ENCODE data around the gene PCBD2. TPM values are rescaled to one million over a fixed set of nuclear protein-coding genes. Genes with fewer than 3 reads are reported as not detected.

PCBD2 gene
- total and polyA plus RNA-seq, 2 experiments from 2014 or later, result 5.8 to 10.1 TPM

GRCh38 chr5:134943547-134943946 is 38.6 kb downstream of the PCBD2 start:
- Histone ChIP-seq H3K36me3 (ENCODE audit: low read depth) (no peaks in the 10 kb centered on the region), H3F3A (ENCODE audit: insufficient read depth) (no peaks in the 10 kb centered on the region), H3K9me3 (ENCODE audit: low read depth) (no peaks in the 10 kb centered on the region), H3K79me2 (ENCODE audit: insufficient read depth) (no peaks in the 10 kb centered on the region), H3K27ac (no peak overlapping the region), H3K27me3 (replicated peaks; ENCODE audit: insufficient read depth) (no peaks in the 10 kb centered on the region), H3K4me2 (ENCODE audit: unreplicated experiment) (no peak overlapping the region), H3K4me3 (no peak overlapping the region), H3K9ac (no peak overlapping the region), H3K9me2 (ENCODE audit: insufficient read depth) (no peaks in the 10 kb centered on the region), H4K20me1 (ENCODE audit: insufficient read depth) (no peaks in the 10 kb centered on the region), H3K4me1 (ENCODE audit: insufficient read depth) (no peaks in the 10 kb centered on the region), H2AFZ (no peak overlapping the region)
- WGBS, 2 experiments (ENCODE audit: low coverage in 1 of 2, low lambda C conversion rate in 2 of 2, missing lambda C conversion rate in 2 of 2), result 63 to 65% methylated on average over 1 of the region's 1 CpG
- in situ Hi-C loops (cut with MboI), result no loop called here
- no peak for TF ChIP-seq EZH2 (IDR thresholded peaks at IDR 0.05; ENCODE audit: insufficient read depth, poor library complexity, severe bottlenecking)
- TF ChIP-seq EZH2phosphoT487 (IDR thresholded peaks at IDR 0.05; ENCODE audit: insufficient read depth, low read depth), result no peak
- no peak for DNase-seq

GRCh38 chr5:134944630-134945029 is 39.7 kb downstream of the PCBD2 start:
- H3K4me3 ChIP-seq, result no peak overlapping the region
- H2AFZ ChIP-seq, result no peak overlapping the region
- no peak overlapping the region for H3K9ac ChIP-seq
- H3K79me2 ChIP-seq (ENCODE audit: insufficient read depth), result no peaks in the 10 kb centered on the region
- H3K27me3 ChIP-seq (replicated peaks; ENCODE audit: insufficient read depth), result no peaks in the 10 kb centered on the region
- H3K9me3 ChIP-seq (ENCODE audit: low read depth), result no peaks in the 10 kb centered on the region
- no peaks in the 10 kb centered on the region for H3F3A ChIP-seq (ENCODE audit: insufficient read depth)
- H3K27ac ChIP-seq, result no peak overlapping the region
- in situ Hi-C loops (cut with MboI), result no loop called here
- H4K20me1 ChIP-seq (ENCODE audit: insufficient read depth), result no peaks in the 10 kb centered on the region
- no peak for DNase-seq
- H3K4me1 ChIP-seq (ENCODE audit: insufficient read depth), result no peaks in the 10 kb centered on the region
- no peaks in the 10 kb centered on the region for H3K9me2 ChIP-seq (ENCODE audit: insufficient read depth)
- TF ChIP-seq EZH2phosphoT487 (IDR thresholded peaks at IDR 0.05; ENCODE audit: insufficient read depth, low read depth) (no peak), EZH2 (IDR thresholded peaks at IDR 0.05; ENCODE audit: insufficient read depth, poor library complexity, severe bottlenecking) (no peak)
- H3K4me2 ChIP-seq (ENCODE audit: unreplicated experiment), result no peak overlapping the region
- no peaks in the 10 kb centered on the region for H3K36me3 ChIP-seq (ENCODE audit: low read depth)
- WGBS, 2 experiments (ENCODE audit: low coverage in 1 of 2, low lambda C conversion rate in 2 of 2, missing lambda C conversion rate in 2 of 2), result 0 to 9% methylated on average over 1 of the region's 1 CpG

- no peak for TF ChIP-seq EZH2phosphoT487 (IDR thresholded peaks at IDR 0.05; ENCODE audit: insufficient read depth, low read depth)
- TF ChIP-seq EZH2 (IDR thresholded peaks at IDR 0.05; ENCODE audit: insufficient read depth, poor library complexity, severe bottlenecking), result no peak
- Histone ChIP-seq H3F3A (ENCODE audit: insufficient read depth) (no peaks in the 10 kb centered on the region), H3K4me2 (ENCODE audit: unreplicated experiment) (no peak overlapping the region), H4K20me1 (ENCODE audit: insufficient read depth) (no peaks in the 10 kb centered on the region), H3K27ac (no peak overlapping the region), H3K4me3 (no peak overlapping the region), H3K27me3 (replicated peaks; ENCODE audit: insufficient read depth) (no peaks in the 10 kb centered on the region), H2AFZ (no peak overlapping the region), H3K79me2 (ENCODE audit: insufficient read depth) (no peaks in the 10 kb centered on the region), H3K4me1 (ENCODE audit: insufficient read depth) (no peaks in the 10 kb centered on the region), H3K36me3 (ENCODE audit: low read depth) (no peaks in the 10 kb centered on the region), H3K9me3 (ENCODE audit: low read depth) (no peaks in the 10 kb centered on the region), H3K9me2 (ENCODE audit: insufficient read depth) (no peaks in the 10 kb centered on the region), H3K9ac (no peak overlapping the region)
- peak; percentile 1 for DNase-seq
- 93 to 96% methylated on average over 2 of the region's 2 CpGs for WGBS, 2 experiments (ENCODE audit: low coverage in 1 of 2, low lambda C conversion rate in 2 of 2, missing lambda C conversion rate in 2 of 2)
- in situ Hi-C loops (cut with MboI), result no loop called here
These were observed 40.1 kb downstream of the PCBD2 start for GRCh38 chr5:134945041-134945440.

GRCh38 chr5:134948911-134949310 is 44.0 kb downstream of the PCBD2 start:
- no peak overlapping the region for H3K9ac ChIP-seq
- H3K27me3 ChIP-seq (replicated peaks; ENCODE audit: insufficient read depth), result no peaks in the 10 kb centered on the region
- H3K36me3 ChIP-seq (ENCODE audit: low read depth), result no peaks in the 10 kb centered on the region
- H3K27ac ChIP-seq, result no peak overlapping the region
- no peaks in the 10 kb centered on the region for H3K79me2 ChIP-seq (ENCODE audit: insufficient read depth)
- H3K4me2 ChIP-seq (ENCODE audit: unreplicated experiment), result no peak overlapping the region
- no peaks in the 10 kb centered on the region for H4K20me1 ChIP-seq (ENCODE audit: insufficient read depth)
- H3K4me1 ChIP-seq (ENCODE audit: insufficient read depth), result no peaks in the 10 kb centered on the region
- no peaks in the 10 kb centered on the region for H3K9me3 ChIP-seq (ENCODE audit: low read depth)
- H3F3A ChIP-seq (ENCODE audit: insufficient read depth), result no peaks in the 10 kb centered on the region
- H3K4me3 ChIP-seq, result no peak overlapping the region
- TF ChIP-seq EZH2 (IDR thresholded peaks at IDR 0.05; ENCODE audit: insufficient read depth, poor library complexity, severe bottlenecking), result no peak
- TF ChIP-seq EZH2phosphoT487 (IDR thresholded peaks at IDR 0.05; ENCODE audit: insufficient read depth, low read depth), result no peak
- H2AFZ ChIP-seq, result no peak overlapping the region
- peak; percentile 65 for DNase-seq
- WGBS, 2 experiments (ENCODE audit: low coverage in 1 of 2, low lambda C conversion rate in 2 of 2, missing lambda C conversion rate in 2 of 2), result 63 to 64% methylated on average over 5 of the region's 5 CpGs
- no peaks in the 10 kb centered on the region for H3K9me2 ChIP-seq (ENCODE audit: insufficient read depth)
- in situ Hi-C loops (cut with MboI), result no loop called here

- in situ Hi-C loops (cut with MboI), result no loop called here
- TF ChIP-seq EZH2 (IDR thresholded peaks at IDR 0.05; ENCODE audit: insufficient read depth, poor library complexity, severe bottlenecking), result no peak
- TF ChIP-seq EZH2phosphoT487 (IDR thresholded peaks at IDR 0.05; ENCODE audit: insufficient read depth, low read depth), result no peak
- 87 to 88% methylated on average over 5 of the region's 5 CpGs for WGBS, 2 experiments (ENCODE audit: low coverage in 1 of 2, low lambda C conversion rate in 2 of 2, missing lambda C conversion rate in 2 of 2)
- Histone ChIP-seq H3K4me1 (ENCODE audit: insufficient read depth) (no peaks in the 10 kb centered on the region), H3K36me3 (ENCODE audit: low read depth) (no peaks in the 10 kb centered on the region), H4K20me1 (ENCODE audit: insufficient read depth) (no peaks in the 10 kb centered on the region), H3K9ac (no peak overlapping the region), H3K4me3 (no peak overlapping the region), H3K9me3 (ENCODE audit: low read depth) (no peaks in the 10 kb centered on the region), H3K27me3 (replicated peaks; ENCODE audit: insufficient read depth) (no peaks in the 10 kb centered on the region), H3K4me2 (ENCODE audit: unreplicated experiment) (no peak overlapping the region), H2AFZ (no peak overlapping the region), H3K79me2 (ENCODE audit: insufficient read depth) (no peaks in the 10 kb centered on the region), H3K9me2 (ENCODE audit: insufficient read depth) (no peaks in the 10 kb centered on the region), H3F3A (ENCODE audit: insufficient read depth) (no peaks in the 10 kb centered on the region), H3K27ac (no peak overlapping the region)
- DNase-seq, result no peak
These were observed 44.4 kb downstream of the PCBD2 start for GRCh38 chr5:134949316-134949715.
